NCI-H526 (cell line): ENCODE measurements around the gene ZDHHC7.

Source experiments
- DNase-seq, 2 experiments: peaks; one replicate each; lab custom pipeline; 2025; lab: John Stamatoyannopoulos, UW

ZDHHC7 gene

GRCh38 chr16:84993926-84994325 is 17.4 kb downstream of the ZDHHC7 start:
- no peak for DNase-seq

- DNase-seq: no peak
Measured at GRCh38 chr16:84992717-84993075, 18.6 kb downstream of the ZDHHC7 start.

GRCh38 chr16:84990782-84991181 is 20.6 kb downstream of the ZDHHC7 start:
- no peak for DNase-seq

DNA sequence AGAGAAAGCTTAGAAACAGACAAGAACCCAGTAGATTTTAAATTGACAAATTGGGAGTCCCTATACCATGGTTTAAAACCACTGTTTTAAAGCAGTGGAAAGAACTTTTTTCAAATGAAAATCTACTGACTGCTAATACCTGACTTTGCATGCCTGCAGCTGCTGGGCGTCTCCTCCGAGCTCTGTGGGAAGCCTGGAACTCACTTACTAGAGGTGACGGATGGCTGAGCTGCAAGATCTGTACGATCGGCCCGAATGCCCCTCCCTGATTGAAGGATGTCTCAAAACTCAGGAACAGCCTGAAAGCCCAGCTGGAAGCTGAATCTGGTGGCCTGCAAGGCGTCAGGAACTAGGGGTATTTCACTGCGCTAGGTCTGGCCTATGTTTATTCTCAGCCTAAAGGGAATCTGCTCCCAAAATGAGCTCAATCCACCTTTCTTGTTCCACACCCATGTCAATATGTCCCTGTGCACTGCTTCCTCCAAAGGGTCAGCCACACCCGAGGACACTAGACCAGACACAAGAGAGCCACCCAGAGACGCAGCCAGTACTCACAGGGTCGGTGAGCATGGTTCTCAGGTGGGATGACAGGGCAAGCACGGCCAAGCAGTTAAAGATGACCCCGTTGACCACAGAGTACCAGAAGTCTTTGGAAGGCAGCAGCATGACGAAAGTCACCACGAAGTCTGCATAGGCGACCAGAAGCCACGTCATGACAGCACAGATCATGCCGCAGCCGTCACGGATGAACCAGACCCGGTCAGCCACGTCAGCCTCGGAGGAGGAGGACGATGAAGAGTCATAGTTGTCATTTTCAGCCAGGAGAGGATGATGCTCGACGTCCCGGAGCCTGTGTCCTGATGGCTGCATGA is 21.4 kb downstream of the ZDHHC7 start:
- DNase-seq: no peak

DNA sequence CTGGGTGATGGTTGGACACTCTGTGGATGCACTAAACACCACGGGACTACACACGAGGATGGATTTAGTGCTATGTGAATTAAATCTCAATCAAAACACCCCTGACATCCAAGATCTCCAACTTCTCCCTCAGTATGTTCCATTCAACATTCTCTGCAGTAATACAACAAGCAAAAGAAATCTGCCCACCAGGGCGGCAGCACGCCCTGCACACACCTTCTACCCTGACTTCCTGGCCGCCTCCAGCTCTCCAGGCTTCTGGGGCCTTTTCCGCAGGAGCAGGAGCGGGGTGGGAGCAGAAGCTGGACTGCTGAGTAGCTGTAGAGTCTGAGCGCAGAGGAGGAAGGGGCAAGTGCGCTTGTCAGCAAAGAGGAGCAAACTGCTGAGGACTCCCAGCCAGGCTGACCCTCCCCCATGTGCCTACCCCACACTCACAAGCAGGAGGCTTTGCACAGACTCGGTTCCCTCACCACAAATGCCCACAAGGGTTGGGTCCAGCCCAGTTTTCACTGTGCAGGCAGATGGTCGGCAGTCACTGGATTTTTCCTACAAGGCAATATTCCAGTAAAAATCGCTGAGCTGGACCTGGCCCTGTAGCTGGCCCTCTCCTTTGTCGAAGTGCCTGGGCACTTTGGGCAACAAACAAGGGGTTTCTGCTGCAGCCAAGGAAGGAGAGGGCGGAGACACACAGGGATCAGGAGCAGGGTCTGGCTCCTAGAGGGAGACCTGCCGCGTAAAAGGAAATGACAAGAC is 22.8 kb downstream of the ZDHHC7 start:
- DNase-seq: no peak

GRCh38 chr16:84986879-84987278 is 24.5 kb downstream of the ZDHHC7 start:
- DNase-seq: no peak

DNA sequence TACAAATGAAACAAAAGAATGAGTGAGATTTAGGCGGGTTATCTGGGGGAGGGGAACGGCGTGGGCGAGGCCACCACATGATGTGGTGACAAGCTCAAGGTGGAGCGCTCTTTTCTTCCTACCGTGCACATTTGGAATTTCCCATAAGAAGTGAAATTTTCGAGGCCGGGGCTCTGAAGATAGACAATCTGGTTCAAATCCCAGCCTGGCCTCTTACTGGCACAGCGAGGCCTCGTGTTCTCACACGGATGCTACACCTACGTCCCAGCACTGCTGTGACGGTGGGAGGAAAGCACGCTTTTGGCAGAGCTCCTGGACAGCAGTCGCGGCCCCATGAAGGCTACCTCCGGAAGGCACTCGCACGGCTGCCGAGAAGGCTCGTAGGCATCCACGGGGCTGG is 25.2 kb downstream of the ZDHHC7 start:
- DNase-seq: no peak

DNA sequence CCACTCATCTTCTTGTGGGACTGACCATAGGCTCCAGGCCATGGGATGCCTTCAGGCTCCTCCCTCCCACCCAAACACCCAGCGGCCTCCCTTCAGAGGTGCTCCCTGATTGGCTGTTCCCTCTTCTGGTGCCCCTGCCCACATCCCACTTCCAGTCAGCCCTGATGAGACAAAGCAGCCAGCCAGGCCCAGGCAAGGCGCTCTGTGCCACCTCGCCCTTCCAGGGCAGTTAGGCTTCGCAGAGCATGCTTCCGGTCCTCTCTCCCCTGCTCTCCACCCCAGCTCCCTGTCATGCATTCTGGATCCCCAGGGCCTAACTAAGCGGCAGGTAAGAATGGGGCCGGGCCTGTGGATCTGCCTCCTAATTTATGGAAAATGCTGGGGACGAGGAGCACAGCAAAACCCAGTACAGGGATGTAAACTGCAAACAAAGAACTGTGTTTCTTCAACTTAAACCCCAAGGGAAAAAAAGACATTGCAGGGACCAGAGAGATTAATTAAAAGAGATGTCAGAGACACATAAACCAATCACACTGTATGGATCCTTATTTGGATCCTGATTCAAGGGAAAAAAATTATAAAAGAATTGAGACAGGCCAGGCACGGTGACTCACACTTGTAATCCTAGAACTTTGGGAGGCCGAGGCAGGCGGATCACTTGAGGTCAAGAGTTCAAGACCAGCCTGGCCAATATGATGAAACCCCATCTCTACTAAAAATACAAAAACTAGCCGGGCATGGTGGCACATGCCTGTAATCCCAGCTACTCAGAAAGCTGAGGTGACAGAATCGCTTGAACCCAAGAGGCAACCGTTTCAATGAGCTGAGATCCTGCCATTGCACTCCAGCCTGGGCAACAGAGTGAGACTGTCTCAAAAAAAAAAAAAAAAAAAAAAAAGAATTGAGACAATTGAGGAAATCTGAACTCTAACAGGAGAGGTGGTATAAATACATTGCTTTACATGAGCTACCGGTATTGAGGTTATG is 26.0 kb downstream of the ZDHHC7 start:
- DNase-seq: no peak

GRCh38 chr16:84982434-84982833 is 28.9 kb downstream of the ZDHHC7 start:
- DNase-seq: no peak

- no peak for DNase-seq
Measured at GRCh38 chr16:84979516-84979915, 31.8 kb downstream of the ZDHHC7 start.

- DNase-seq: no peak
Measured at GRCh38 chr16:84976644-84977400, 34.5 kb downstream of the ZDHHC7 start.

GRCh38 chr16:84975522-84975921 is 35.8 kb downstream of the ZDHHC7 start:
- no peak for DNase-seq

- no peak for DNase-seq
Measured at GRCh38 chr16:84975066-84975465, 36.3 kb downstream of the ZDHHC7 start.

DNA sequence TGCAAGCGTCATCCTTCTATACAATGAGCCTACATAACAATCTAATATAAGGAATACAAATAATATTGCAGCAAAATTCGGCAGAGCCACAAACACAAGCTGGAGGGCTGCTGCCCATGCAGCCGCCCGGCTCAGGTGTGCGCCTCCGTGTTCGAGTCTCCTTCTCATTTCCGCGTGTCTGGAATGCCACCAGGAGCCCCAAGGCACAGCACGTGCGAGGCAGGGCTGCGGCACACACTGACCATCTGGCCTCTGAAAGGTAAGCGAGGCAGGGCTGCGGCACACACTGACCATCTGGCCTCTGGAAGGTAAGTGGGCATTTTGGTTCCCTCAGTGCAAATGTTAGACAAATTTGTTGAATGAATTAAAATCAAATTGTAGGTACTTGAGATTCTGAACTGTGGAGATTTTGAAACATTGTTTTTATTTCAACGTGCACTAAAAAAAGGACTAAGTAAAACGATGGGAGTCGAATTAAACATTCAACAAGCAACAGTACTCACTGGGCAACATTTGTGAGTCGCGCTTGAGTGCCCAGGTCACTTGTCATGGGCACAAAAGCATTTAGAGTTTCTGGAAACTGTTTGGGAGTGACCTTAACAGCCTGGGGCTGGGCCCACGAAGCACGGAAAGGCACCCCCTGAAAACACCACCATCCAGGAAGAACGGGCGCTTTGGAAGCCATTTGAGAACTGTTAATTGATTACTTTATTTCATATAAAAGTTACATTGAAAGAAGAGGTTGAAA is 37.4 kb downstream of the ZDHHC7 start:
- DNase-seq: no peak

DNA sequence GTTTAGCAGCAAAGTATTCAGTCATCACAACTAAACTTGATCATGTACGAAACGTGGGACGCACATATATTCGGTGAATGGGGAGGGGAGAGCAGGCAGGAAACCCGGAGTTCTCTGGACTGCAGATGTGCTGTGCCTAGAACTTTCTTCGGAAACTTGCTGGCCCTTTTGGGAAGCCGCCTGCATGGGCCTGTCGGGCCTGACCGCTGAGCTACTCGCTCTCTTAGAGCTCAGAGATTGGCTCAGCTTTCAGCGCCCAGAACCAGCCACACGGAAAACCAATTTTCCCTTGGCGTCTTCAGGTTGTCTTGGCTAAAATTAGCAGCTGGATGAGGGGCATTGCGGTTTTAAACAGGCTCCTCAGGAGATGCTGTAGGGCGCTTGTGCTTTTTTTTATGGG is 38.1 kb downstream of the ZDHHC7 start:
- DNase-seq: no peak

DNA sequence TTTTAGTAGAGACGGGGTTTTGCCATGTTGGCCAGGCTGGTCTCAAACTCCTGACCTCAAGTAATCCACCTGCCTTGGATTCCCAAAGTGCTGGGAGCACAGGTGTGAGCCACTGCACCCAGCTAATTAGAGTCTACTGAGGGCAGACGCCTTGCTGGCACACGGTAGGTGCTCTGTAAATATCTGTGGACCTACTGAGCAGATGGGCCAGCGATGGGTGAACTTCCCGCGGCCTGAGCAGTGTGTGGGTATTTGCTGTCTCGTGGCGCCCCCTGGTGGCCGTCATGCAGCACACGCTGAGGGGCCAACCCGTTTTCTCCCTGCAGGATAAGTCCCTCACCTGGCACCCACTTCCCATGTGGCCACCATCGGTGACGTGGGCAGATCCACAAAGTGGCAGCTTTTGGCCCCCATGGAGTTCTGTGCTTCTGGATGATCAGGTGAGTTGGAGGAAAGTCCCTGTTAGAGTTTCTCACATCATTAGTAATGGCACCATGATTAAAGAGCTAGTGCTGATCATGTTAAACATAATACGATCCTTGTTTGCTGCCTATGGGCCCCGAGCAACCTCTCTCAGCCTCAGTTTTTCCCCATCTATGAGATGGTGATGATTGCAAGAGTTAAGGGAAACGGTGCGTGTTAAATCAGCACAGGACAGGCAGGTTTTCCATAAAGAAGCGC is 40.7 kb downstream of the ZDHHC7 start:
- peak; percentile 50 to 76 for DNase-seq

DNA sequence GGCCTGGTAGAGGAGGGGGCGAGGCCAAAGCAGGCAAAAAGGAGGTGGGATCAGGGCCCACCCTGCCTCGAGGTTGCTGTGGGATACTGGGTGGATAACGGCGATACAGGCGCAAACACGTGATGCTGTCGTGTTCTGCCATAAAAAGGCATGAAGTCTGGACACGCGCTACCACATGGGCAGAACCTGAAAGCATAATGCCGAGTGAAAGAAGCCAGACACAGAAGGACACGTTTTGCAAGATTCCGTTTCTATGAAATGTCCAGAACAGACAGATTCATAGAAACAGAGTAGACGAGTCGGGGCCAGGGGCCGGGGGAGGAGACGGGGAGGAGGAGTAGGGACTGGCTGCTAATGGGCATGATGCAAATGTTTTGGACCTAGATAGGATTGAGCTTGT is 43.5 kb downstream of the ZDHHC7 start:
- DNase-seq: no peak

GRCh38 chr16:84965428-84966415 is 45.6 kb downstream of the ZDHHC7 start:
- no peak for DNase-seq
